Epithelial cell of esophagus (primary cell): ENCODE results near the gene S100B.

Source experiments
- DNase-seq: peaks from one replicate; pipeline ENCODE4 v3.0.0; 2010; ENCODE audit warnings: low read depth
- H3K4me3 ChIP-seq: 2 replicates; pipeline ENCODE4 v1.5.1; 2011; ENCODE audit warnings: mild to moderate bottlenecking, low read length, control low read depth
- CTCF ChIP-seq: IDR thresholded peaks from 2 replicates; pipeline ENCODE4 v1.5.1; 2011; ENCODE audit warnings: low read depth, mild to moderate bottlenecking, low read length, control low read depth, inconsistent platforms; ENCODE audit not compliant: insufficient read depth; ENCODE audit errors: missing control alignments

The S100B gene

GRCh38 chr21:46603228-46603627 lies 1.7 kb downstream of the S100B start:
- DNase-seq, result peak; percentile 11
- no peak overlapping the region for H3K4me3 ChIP-seq
- no peak for TF ChIP-seq CTCF

GRCh38 chr21:46600978-46601377 lies 3.9 kb downstream of the S100B start:
- no peak for DNase-seq
- H3K4me3 ChIP-seq, result no peak overlapping the region
- TF ChIP-seq CTCF, result no peak

GRCh38 chr21:46600305-46600704 lies 4.6 kb downstream of the S100B start:
- no peak for DNase-seq
- TF ChIP-seq CTCF, result no peak
- no peak overlapping the region for H3K4me3 ChIP-seq

- no peak overlapping the region for H3K4me3 ChIP-seq
- no peak for TF ChIP-seq CTCF
- DNase-seq, result no peak
Observed at GRCh38 chr21:46598581-46599572, 6.0 kb downstream of the S100B start.

GRCh38 chr21:46597896-46598343 lies 7.0 kb downstream of the S100B start:
- TF ChIP-seq CTCF, result no peak
- H3K4me3 ChIP-seq, result no peak overlapping the region
- DNase-seq, result no peak

- no peak overlapping the region for H3K4me3 ChIP-seq
- TF ChIP-seq CTCF, result no peak
- DNase-seq, result no peak
Observed at GRCh38 chr21:46597031-46597430, 7.9 kb downstream of the S100B start.
